Measurements from ENCODE around the gene RGS16.

Gene RGS16

GRCh38 chr1:182564406-182565004, 39.7 kb downstream of the RGS16 start:
- TF ChIP-seq CTCF (IDR thresholded peaks at IDR 0.05; ENCODE audit: extremely low read depth, missing control alignments) = no peak
- no peak for DNase-seq (ENCODE audit: low spot score)

GRCh38 chr1:182563095-182563494, 41.1 kb downstream of the RGS16 start:
- no peak for DNase-seq (ENCODE audit: low spot score)
- TF ChIP-seq CTCF (IDR thresholded peaks at IDR 0.05; ENCODE audit: extremely low read depth, missing control alignments) = no peak

DNA sequence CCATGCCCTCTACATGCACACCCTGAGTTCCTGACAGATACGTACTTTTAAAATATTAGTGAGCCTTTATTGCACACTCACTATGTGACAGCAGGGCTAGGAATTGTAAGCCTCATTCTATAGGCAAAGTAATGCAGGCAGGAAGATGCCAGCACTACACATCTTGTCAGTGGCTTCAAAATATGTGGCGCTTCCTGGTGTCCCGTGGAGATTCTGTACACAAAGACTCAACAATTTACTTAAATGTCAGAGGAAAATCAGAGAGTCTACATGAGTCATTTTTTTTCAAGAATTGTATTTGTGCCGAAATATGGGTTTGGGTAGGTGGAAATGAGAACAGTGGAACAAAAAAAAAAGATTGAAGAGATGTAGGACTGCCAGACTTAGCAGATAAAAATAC, 42.7 kb downstream of the RGS16 start:
- no peak for DNase-seq (ENCODE audit: low spot score)
- no peak for TF ChIP-seq CTCF (IDR thresholded peaks at IDR 0.05; ENCODE audit: extremely low read depth, missing control alignments)

DNA sequence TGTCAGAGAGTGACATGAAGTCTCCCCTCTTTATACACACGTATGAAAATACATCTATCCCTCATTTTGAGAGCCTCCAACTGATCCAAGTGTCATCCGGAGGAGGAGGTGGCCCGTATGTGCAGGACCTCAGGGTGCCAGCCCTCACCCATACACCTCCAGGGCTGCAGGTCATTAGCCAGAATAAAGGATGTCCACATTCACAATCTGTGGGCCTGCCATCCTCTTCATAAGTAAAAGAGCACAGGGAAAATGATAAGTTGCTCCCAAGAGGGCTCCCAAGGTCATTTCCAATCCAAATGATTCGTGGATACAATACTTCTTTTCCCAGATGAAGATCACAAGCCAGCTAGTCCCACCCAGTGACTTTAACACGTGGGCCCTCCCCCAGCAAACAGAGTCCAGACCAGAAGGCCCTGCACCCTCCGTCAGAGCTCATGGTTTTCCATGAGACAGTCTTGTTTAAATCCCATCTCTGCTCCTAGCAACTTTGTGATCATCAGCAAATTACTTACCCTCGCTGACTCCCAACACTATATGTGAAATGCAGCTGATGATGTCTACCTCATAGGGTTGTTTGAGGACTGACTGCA, 43.7 kb downstream of the RGS16 start:
- no peak for DNase-seq (ENCODE audit: low spot score)
- TF ChIP-seq CTCF (IDR thresholded peaks at IDR 0.05; ENCODE audit: extremely low read depth, missing control alignments) = no peak

GRCh38 chr1:182556279-182556678, 47.9 kb downstream of the RGS16 start:
- TF ChIP-seq CTCF (IDR thresholded peaks at IDR 0.05; ENCODE audit: extremely low read depth, missing control alignments) = no peak
- no peak for DNase-seq (ENCODE audit: low spot score)

DNA sequence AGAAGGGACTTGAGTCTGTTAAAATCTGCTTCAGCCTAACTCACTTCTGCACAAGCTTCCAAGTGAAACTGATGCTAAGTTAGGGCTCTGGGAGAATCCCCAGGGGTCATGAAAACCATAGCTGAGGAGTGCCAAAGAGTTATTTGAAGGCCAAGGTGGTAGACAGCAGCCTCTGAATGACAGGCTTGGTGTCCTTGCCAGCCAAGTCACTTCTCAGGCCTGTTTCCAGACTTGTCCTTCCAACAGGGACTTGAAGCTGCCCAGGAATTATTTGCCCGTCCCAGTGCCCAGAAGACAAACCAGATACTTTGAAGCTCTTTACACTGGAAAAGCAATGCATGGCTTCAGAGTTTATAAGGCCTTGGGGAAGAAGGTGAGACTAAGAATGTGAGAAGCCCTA, 48.7 kb downstream of the RGS16 start:
- DNase-seq (ENCODE audit: low spot score) = no peak
- no peak for TF ChIP-seq CTCF (IDR thresholded peaks at IDR 0.05; ENCODE audit: extremely low read depth, missing control alignments)

DNA sequence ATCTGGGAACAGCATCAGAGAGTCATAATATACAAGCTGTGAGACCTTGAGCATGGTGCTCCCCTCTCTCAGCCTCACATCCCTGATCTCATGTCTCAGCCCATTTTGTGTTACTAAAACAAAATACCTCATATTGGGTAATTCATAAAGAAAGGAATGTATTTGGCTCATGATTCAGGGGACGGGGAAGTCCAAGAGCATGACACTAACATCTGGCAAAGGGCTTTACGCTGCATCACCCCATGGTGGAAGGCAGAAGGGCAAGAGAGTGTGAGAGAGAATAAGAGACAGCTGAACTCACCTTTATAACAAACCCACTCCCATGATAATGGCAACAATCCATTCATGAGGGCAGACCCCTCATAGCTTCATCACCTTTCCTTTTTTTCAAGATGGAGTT, 51.7 kb downstream of the RGS16 start:
- TF ChIP-seq CTCF (IDR thresholded peaks at IDR 0.05; ENCODE audit: extremely low read depth, missing control alignments) = no peak
- no peak for DNase-seq (ENCODE audit: low spot score)
